GM23248 (cell line): Measurements from ENCODE around the gene MLST8. TPM values are rescaled to one million over a fixed set of nuclear protein-coding genes. Genes with fewer than 3 reads are reported as not detected.
"Not testable (repeated sequence)": the region's sequence is repeated elsewhere in the genome, so short reads cannot be mapped to it uniquely, and the experiment has no call there.

Source experiments
- DNase-seq: peaks from one replicate; pipeline ENCODE4 v3.0.0-alpha.2; 2015
- H2AFZ ChIP-seq: fragments of 200-600 bp; sonication (generic); 2 replicates; pipeline ENCODE4 v1.6.1; 2016; ENCODE audit warnings: antibody characterized with exemption
- H3F3A ChIP-seq: fragments of 200-600 bp; sonication (generic); 2 replicates; pipeline ENCODE4 v1.6.1; 2016; ENCODE audit warnings: mild to moderate bottlenecking, antibody characterized with exemption, mixed run types; ENCODE audit not compliant: insufficient read depth
- H3K27ac ChIP-seq: fragments of 200-600 bp; sonication (generic); 2 replicates; pipeline ENCODE4 v1.5.1; 2016; ENCODE audit warnings: mild to moderate bottlenecking
- H3K27me3 ChIP-seq: fragments of 200-600 bp; sonication (generic); replicated peaks from 2 replicates; pipeline ENCODE4 v1.6.1; 2016; ENCODE audit warnings: mild to moderate bottlenecking; ENCODE audit not compliant: insufficient read depth
- H3K36me3 ChIP-seq: fragments of 200-600 bp; sonication (generic); 2 replicates; pipeline ENCODE4 v1.6.1; 2016; ENCODE audit warnings: low read depth, mild to moderate bottlenecking
- H3K4me1 ChIP-seq: fragments of 200-600 bp; sonication (generic); 2 replicates; pipeline ENCODE4 v1.6.1; 2016; ENCODE audit warnings: mild to moderate bottlenecking; ENCODE audit not compliant: insufficient read depth
- H3K4me2 ChIP-seq: fragments of 200-600 bp; sonication (generic); one replicate; pipeline ENCODE4 v1.6.1; 2016; ENCODE audit warnings: mild to moderate bottlenecking; ENCODE audit not compliant: unreplicated experiment
- H3K4me3 ChIP-seq: fragments of 200-600 bp; sonication (generic); 2 replicates; pipeline ENCODE4 v1.5.1; 2016; ENCODE audit warnings: mild to moderate bottlenecking
- H3K79me2 ChIP-seq: fragments of 200-600 bp; sonication (generic); 2 replicates; pipeline ENCODE4 v1.6.1; 2016; ENCODE audit warnings: mild to moderate bottlenecking; ENCODE audit not compliant: insufficient read depth
- H3K9ac ChIP-seq: fragments of 200-600 bp; sonication (generic); 2 replicates; pipeline ENCODE4 v1.6.1; 2016; ENCODE audit warnings: mild to moderate bottlenecking
- H3K9me2 ChIP-seq: fragments of 200-600 bp; sonication (generic); 2 replicates; pipeline ENCODE4 v1.6.1; 2016; ENCODE audit warnings: mixed run types, mild to moderate bottlenecking, moderate library complexity; ENCODE audit not compliant: insufficient read depth
- H3K9me3 ChIP-seq: fragments of 200-600 bp; sonication (generic); one replicate; pipeline ENCODE4 v1.6.1; 2017; ENCODE audit warnings: low read depth
- H4K20me1 ChIP-seq: fragments of 200-600 bp; sonication (generic); 2 replicates; pipeline ENCODE4 v1.6.0; 2016; ENCODE audit not compliant: insufficient read depth
- EZH2 ChIP-seq: fragments of 200-600 bp; sonication (generic); IDR thresholded peaks from 2 replicates; pipeline ENCODE4 v1.6.1; 2018; ENCODE audit warnings: antibody characterized with exemption, mild to moderate bottlenecking; ENCODE audit not compliant: insufficient read depth, poor library complexity, severe bottlenecking
- EZH2phosphoT487 ChIP-seq: fragments of 200-600 bp; sonication (generic); IDR thresholded peaks from 2 replicates; pipeline ENCODE4 v1.6.1; 2018; ENCODE audit warnings: antibody characterized with exemption, moderate library complexity, mild to moderate bottlenecking, low read depth; ENCODE audit not compliant: insufficient read depth
- WGBS, 2 experiments: methylation state at CpG; one replicate each; pipeline ENCODE4 v1.1.6; 2015 to 2017; ENCODE audit warnings: low lambda C conversion rate in 2 of 2, low coverage in 1 of 2; ENCODE audit errors: missing lambda C conversion rate in 2 of 2; 5-methylcytosine and 5-hydroxymethylcytosine counted together
- in situ Hi-C: fragments of 300-500 bp; cut with MboI; formaldehyde crosslinking; loops from 2 replicates; pipeline ENCODE4 v1.15.0; 2020
- polyA plus RNA-seq: library from polyadenylated mRNA; unstranded; fragments of >200 nt; fragmentation: Nextera tagmentation; extraction: Ambion mirVana; gene quantifications from 2 replicates; pipeline ENCODE4 v1.2.1, GENCODE V29; 2016
- total RNA-seq: library from RNA; depleted of rRNA; stranded (reverse); fragments of >200 nt; shearing (Covaris generic); gene quantifications from 2 replicates; pipeline ENCODE4 v1.2.3, GENCODE V29; 2014

MLST8 gene
- total and polyA plus RNA-seq, 2 experiments from 2014 or later, result 46.5 to 62.9 TPM

DNA sequence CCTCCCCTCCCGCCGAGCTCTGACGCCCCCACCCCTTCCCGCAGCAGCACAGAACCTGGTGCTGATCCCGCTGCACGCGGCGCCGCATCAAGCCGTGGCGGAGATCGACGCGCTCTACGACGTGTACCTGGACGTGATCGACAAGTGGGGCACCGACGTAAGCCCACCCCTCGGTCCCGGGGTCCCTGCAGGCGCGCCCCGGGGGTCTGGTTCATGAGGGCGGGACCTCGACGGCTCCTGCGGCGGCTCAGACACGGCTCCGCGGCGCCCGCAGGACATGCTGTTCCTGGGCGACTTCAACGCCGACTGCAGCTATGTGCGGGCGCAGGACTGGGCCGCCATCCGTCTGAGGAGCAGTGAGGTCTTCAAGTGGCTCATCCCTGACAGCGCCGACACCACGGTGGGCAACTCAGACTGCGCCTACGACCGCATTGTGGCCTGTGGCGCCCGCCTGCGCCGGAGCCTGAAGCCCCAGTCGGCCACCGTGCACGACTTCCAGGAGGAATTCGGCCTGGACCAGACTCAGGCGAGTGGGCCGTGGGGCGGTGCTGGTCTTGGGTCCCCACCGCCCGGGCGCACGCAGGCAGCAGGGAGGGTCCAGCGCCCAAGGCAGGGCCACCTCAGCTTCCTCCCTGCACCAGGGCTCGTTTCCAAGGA lies 32.4 kb downstream of the MLST8 start:
- in situ Hi-C loops, result no loop called here
- Histone ChIP-seq H3K4me3 (no peak overlapping the region), H3K9ac (no peak overlapping the region), H3K9me2 (no peaks in the 10 kb centered on the region), H2AFZ (no peak overlapping the region), H3K79me2 (no peaks in the 10 kb centered on the region), H3F3A (no peaks in the 10 kb centered on the region), H3K27me3 (no peaks in the 10 kb centered on the region), H3K4me2 (no peak overlapping the region), H3K9me3 (no peaks in the 10 kb centered on the region), H3K4me1 (no peaks in the 10 kb centered on the region), H4K20me1 (no peaks in the 10 kb centered on the region), H3K27ac (no peak overlapping the region), H3K36me3 (peaks cover 5% of the 10 kb centered on the region; the same call in 1 of the 2 replicates)
- TF ChIP-seq EZH2phosphoT487 (no peak), EZH2 (no peak)
- WGBS, 2 experiments, result 68 to 80% methylated on average over 37 to 57 of the region's 65 CpGs
- no peak for DNase-seq

DNA sequence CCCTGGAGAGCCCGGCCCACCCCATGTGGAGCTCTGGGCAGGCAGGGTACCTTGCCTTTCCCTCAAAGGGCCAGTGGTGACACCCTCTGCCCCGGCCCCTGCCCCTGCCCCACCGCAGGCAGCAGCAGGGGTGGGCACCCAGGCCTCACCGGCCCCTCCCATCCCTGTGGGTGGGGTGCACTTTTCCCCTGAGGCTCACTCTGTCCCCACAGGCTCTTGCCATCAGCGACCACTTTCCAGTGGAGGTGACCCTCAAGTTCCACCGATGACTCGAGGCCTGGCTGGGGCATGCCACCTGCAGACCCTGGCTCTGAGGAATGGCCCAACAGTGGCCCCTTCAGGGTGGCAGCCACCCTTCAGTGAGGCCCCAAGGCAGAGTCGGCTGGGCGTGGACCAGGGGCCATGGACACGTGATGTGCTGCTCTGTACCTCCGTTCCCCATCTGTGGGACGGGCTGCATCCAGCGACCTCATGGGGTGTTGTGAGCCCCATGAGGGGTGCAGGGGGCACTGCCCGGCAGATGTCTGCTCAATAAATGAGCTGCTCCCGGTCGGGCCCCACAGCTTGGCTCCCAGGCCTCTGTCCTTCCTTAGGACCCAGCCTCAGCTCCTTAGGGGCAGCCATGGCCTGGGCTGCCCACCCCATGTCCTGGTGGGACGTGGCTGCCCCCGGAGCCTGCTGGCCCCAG lies 33.0 kb downstream of the MLST8 start:
- Histone ChIP-seq H3K9ac (no peak overlapping the region), H3K9me3 (no peaks in the 10 kb centered on the region), H4K20me1 (no peaks in the 10 kb centered on the region), H3K27me3 (no peaks in the 10 kb centered on the region), H3K4me1 (no peaks in the 10 kb centered on the region), H3K79me2 (no peaks in the 10 kb centered on the region), H3F3A (no peaks in the 10 kb centered on the region), H3K4me3 (no peak overlapping the region), H3K9me2 (no peaks in the 10 kb centered on the region), H3K4me2 (no peak overlapping the region), H3K27ac (no peak overlapping the region), H3K36me3 (peaks cover 6% of the 10 kb centered on the region; the same call in 1 of the 2 replicates), H2AFZ (no peak overlapping the region)
- WGBS, 2 experiments, result 82 to 84% methylated on average over 14 to 15 of the region's 18 CpGs
- no peak for TF ChIP-seq EZH2phosphoT487
- TF ChIP-seq EZH2, result no peak
- in situ Hi-C loops, result no loop called here
- no peak for DNase-seq

DNA sequence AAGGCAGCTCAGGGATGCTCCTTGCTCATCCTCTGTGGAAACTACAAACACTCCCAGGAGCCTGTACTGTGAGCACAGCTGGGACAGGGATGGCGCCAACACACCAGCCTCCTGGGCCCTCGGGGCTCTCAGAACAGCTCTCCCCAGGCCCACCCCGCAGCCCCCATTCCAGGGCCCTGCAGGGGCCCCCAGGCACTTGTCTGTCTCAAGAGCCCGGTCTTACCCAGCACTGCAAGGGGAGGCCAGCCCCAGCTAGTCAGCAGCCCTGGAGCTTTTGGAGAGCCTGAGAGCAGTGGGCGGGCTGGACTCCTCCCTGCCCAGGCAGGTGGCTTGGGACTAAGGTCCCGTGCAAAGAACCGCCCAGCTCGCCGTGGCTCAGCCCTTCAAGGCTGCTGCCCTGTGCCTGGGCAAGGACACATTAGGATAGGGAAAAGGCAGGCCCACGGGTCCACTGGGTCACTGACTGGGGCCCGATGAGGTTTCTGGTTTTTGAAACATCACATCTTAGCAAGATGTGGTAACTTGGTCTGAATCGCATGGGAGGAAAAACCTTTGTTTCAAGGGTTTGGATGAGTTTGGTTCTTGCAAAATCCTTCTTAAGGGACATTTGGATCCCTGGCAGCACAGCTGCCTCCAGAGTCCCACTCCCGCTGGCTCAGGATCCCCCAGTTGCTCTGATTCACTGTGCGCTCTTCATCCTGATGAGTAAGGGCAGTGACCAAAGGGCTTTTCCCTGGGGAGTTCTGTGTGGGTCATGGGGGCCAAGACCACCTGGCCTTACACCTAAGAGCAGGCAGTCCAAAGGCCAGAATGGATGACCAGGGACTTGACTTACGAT lies 33.8 kb downstream of the MLST8 start:
- Histone ChIP-seq H3K4me3 (no peak overlapping the region), H3K9me3 (no peaks in the 10 kb centered on the region), H3K9ac (no peak overlapping the region), H3K4me1 (no peaks in the 10 kb centered on the region), H3K36me3 (peaks cover 6% of the 10 kb centered on the region; the same call in 1 of the 2 replicates), H4K20me1 (no peaks in the 10 kb centered on the region), H3K79me2 (no peaks in the 10 kb centered on the region), H3K27ac (no peak overlapping the region), H2AFZ (no peak overlapping the region), H3K9me2 (no peaks in the 10 kb centered on the region), H3K4me2 (no peak overlapping the region), H3F3A (no peaks in the 10 kb centered on the region), H3K27me3 (no peaks in the 10 kb centered on the region)
- WGBS, 2 experiments, result 68 to 72% methylated on average over 12 to 15 of the region's 15 CpGs
- in situ Hi-C loops, result no loop called here
- DNase-seq, result peak; percentile 32
- no peak for TF ChIP-seq EZH2
- TF ChIP-seq EZH2phosphoT487, result no peak

DNA sequence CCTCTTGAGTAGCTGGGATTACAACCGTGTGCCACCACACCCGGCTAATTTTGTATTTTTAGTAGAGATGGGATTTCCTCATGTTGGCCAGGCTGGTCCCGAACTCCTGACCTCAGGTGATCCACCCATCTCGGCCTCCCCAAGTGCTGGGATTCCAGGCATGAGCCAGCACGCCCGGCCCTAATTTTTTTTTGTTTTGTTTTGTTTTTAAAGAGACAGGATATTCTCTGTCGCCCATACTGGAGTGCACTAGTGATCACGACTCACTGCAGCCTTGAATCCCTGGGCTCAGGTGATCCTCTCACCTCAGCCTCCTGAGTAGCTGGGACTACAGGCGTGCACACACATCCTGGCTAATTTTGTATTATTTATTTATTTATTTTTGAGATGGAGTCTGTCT lies 35.1 kb downstream of the MLST8 start:
- H3K27me3 ChIP-seq, H3F3A ChIP-seq, H3K79me2 ChIP-seq, H3K36me3 ChIP-seq, H3K27ac ChIP-seq, H4K20me1 ChIP-seq, H3K4me1 ChIP-seq, H3K9me3 ChIP-seq, H3K4me3 ChIP-seq, in situ Hi-C loops, H3K4me2 ChIP-seq, H2AFZ ChIP-seq, DNase-seq, H3K9ac ChIP-seq, H3K9me2 ChIP-seq: not testable (repeated sequence)
- WGBS, 2 experiments, result 72 to 77% methylated on average over 9 of the region's 9 CpGs
